K562 (cell line): ENCODE measurements around the gene SMIM7. TPM values are rescaled to one million over a fixed set of nuclear protein-coding genes. Genes with fewer than 3 reads are reported as not detected.

Experiments
- BDP1 ChIP-seq: IDR thresholded peaks from 3 replicates; pipeline ENCODE4 v1.6.1; 2011; ENCODE audit not compliant: insufficient read length, insufficient read depth
- BRD4 ChIP-seq: fragments of 200-600 bp; sonication (generic); IDR thresholded peaks from 2 replicates; pipeline ENCODE4 v1.6.1; 2017; ENCODE audit warnings: inconsistent platforms
- ESRRA ChIP-seq: fragments of 450-650 bp; IDR thresholded peaks from 2 replicates; pipeline ENCODE4 v1.6.1; 2014; ENCODE audit warnings: low read depth, mild to moderate bottlenecking, moderate library complexity, borderline replicate concordance
- HOXB6 ChIP-seq: fragments of 250-450 bp; sonication (Bioruptor Pico); IDR thresholded peaks from 2 replicates; pipeline ENCODE4 v1.5.1; 2022; ENCODE audit warnings: mild to moderate bottlenecking, borderline replicate concordance
- MAZ ChIP-seq, 2 experiments: fragments of 450-650 bp in 1 of 2; sonication (generic) in 1 of 2; formaldehyde crosslinking; IDR thresholded peaks in 1 of 2; conservative IDR thresholded peaks in 1 of 2; 2 replicates each; pipeline versions ENCODE4 v1.4.0 to v1.5.0; 2020; ENCODE audit warnings: mild to moderate bottlenecking in 1 of 2, missing genetic modification reagents in 1 of 2
- MEIS2 ChIP-seq: fragments of 450-650 bp; IDR thresholded peaks from 2 replicates; pipeline ENCODE4 v1.6.1; 2014; ENCODE audit warnings: mild to moderate bottlenecking; ENCODE audit not compliant: partially characterized antibody
- NBN ChIP-seq: fragments of 450-650 bp; IDR thresholded peaks from 2 replicates; pipeline ENCODE4 v1.6.1; 2016; ENCODE audit warnings: low read depth, mild to moderate bottlenecking
- NFYB ChIP-seq: IDR thresholded peaks from 2 replicates; pipeline ENCODE4 v1.6.1; 2011; ENCODE audit warnings: mild to moderate bottlenecking, moderate library complexity; ENCODE audit not compliant: insufficient read length; ENCODE audit errors: extremely low read depth
- NRF1 ChIP-seq, 2 experiments: fragments of 450-650 bp; IDR thresholded peaks in 1 of 2; conservative IDR thresholded peaks in 1 of 2; 2 replicates each; pipeline ENCODE4 v1.6.1; 2014; ENCODE audit warnings: mild to moderate bottlenecking in 2 of 2
- RBM25 ChIP-seq: fragments of 200-400 bp; formaldehyde crosslinking; IDR thresholded peaks from 2 replicates; pipeline ENCODE4 v1.6.1; 2018; ENCODE audit warnings: low read length, low read depth, moderate library complexity; ENCODE audit not compliant: severe bottlenecking
- RFX5 ChIP-seq: IDR thresholded peaks from 2 replicates; pipeline ENCODE4 v1.6.1; 2011; ENCODE audit warnings: low read depth, mild to moderate bottlenecking, improper control_type of control experiment, low read length
- SAFB2 ChIP-seq: fragments of 200-400 bp; formaldehyde crosslinking; IDR thresholded peaks from 2 replicates; pipeline ENCODE4 v1.6.1; 2018; ENCODE audit warnings: borderline replicate concordance, low read length, low read depth, moderate library complexity; ENCODE audit not compliant: severe bottlenecking
- SNIP1 ChIP-seq: fragments of 450-650 bp; IDR thresholded peaks from 2 replicates; pipeline ENCODE4 v1.7.1; 2017; ENCODE audit warnings: low read depth, mild to moderate bottlenecking
- SRSF3 ChIP-seq: fragments of 200-400 bp; formaldehyde crosslinking; IDR thresholded peaks from 2 replicates; pipeline ENCODE4 v1.6.1; 2016; ENCODE audit warnings: mild to moderate bottlenecking, low read length, moderate library complexity; ENCODE audit not compliant: insufficient read depth
- TBP ChIP-seq: optimal IDR thresholded peaks from 2 replicates; pipeline ENCODE3; 2011; ENCODE audit warnings: low read depth, low read length, improper control_type of control experiment
- ZBED1 ChIP-seq: IDR thresholded peaks from 2 replicates; pipeline ENCODE4 v1.6.1; 2014
- ZNF184 ChIP-seq: sonication (generic); formaldehyde crosslinking; IDR thresholded peaks from 2 replicates; pipeline ENCODE4 v1.5.0; 2020; ENCODE audit warnings: missing genetic modification reagents
- polyA plus RNA-seq, 8 experiments: library from polyadenylated mRNA; depleted of rRNA in 4 of 8; stranded (reverse) in 5 of 8; unstranded in 3 of 8; fragments of >200 nt; fragmentation: Nextera tagmentation in 2 of 8; fragmentation: Illumina TruSeq in 1 of 8; extraction: Ambion mirVana in 2 of 8; extraction: Trizol in 1 of 8; gene quantifications; 2 replicates each; pipeline versions ENCODE4 v1.2.1 to v1.2.3, GENCODE V29; 2011 to 2014; ENCODE audit warnings: inconsistent platforms in 1 of 8, missing spikeins in 1 of 8
- total RNA-seq, 7 experiments: library from RNA; depleted of rRNA in 6 of 7; stranded (reverse); fragments of >200 nt in 6 of 7; fragmentation: Illumina TruSeq in 2 of 7; extraction: Trizol in 2 of 7; gene quantifications; 2 replicates each; pipeline versions ENCODE4 v1.2.1 to v1.2.3, GENCODE V29; 2011 to 2021; ENCODE audit warnings: low replicate concordance in 1 of 7
- TF ChIP-seq, protein P1 (sequence below): fragments of 250-450 bp; sonication (Bioruptor Pico); IDR thresholded peaks from 2 replicates; pipeline ENCODE4 v1.9.0; 2021; ENCODE audit warnings: mild to moderate bottlenecking
- TF ChIP-seq, protein P2 (sequence below): fragments of 250-450 bp; sonication (Bioruptor Pico); IDR thresholded peaks from 2 replicates; pipeline ENCODE4 v1.9.0; 2021; ENCODE audit warnings: mild to moderate bottlenecking, inconsistent platforms
- TF ChIP-seq, protein P3 (sequence below), 2 experiments: IDR thresholded peaks; 2 replicates each; pipeline ENCODE4 v1.6.1; 2011; ENCODE audit warnings: borderline replicate concordance in 1 of 2, control low read depth in 1 of 2, low read depth in 1 of 2, low read length in 1 of 2, mild to moderate bottlenecking in 1 of 2, mixed read lengths in 1 of 2, moderate library complexity in 1 of 2; ENCODE audit not compliant: insufficient read depth in 1 of 2, insufficient read length in 1 of 2, poor library complexity in 1 of 2, severe bottlenecking in 1 of 2; ENCODE audit errors: extremely low read depth in 1 of 2
- TF ChIP-seq, protein P4 (sequence below): IDR thresholded peaks from 2 replicates; pipeline ENCODE4 v1.6.1; 2011; ENCODE audit not compliant: insufficient read length; ENCODE audit errors: extremely low read depth

SMIM7 gene
- total and polyA plus RNA-seq, 9 of the 15 experiments (the other 6 are each of a cell fraction or from before 2014, with no cell fraction given): 55.3 to 265 (median 107) TPM

DNA sequence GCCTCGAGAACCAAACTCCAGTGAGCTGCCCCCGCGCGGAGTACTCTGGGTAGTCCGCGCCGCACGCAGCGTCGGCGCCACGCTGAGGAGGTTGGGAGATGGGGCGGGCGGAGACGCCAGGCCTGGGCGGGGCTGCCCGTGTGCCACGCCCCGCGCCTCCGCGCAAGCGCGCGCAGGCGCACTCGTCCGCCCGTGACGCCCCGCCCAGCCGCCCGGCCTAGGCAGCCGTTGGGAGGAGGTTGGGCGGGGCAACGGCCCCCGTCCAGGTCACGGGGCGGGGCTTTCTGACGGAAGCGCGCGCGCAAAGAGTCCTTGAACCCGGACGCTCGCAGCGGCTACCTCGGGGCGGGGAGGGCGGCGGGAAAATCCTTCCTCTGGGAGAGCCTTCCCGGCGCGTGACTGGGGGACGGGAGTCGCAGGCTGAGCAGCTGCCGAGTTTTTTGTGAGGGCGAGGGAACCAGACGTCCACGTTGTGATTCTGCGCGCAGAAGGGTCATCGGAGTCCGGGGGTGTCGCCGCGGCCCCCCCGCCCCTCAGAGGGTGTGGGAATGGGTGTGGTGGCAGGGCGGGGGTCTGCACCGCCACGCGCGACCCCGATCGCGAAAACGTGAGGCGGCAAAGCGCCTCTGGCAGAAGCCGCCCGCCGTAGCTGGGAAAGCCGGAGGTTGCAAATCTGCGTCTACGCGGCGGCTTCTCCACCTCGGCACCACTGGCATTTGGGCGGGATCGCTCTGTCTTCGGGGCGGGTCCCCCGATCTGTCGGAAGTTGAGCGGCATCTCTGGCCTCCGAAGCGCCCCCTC, 31.6 kb downstream of the SMIM7 start, which contains the start of gene MED26 (continued):
- TF ChIP-seq BRD4: no peak
- TF ChIP-seq, protein P1, sequence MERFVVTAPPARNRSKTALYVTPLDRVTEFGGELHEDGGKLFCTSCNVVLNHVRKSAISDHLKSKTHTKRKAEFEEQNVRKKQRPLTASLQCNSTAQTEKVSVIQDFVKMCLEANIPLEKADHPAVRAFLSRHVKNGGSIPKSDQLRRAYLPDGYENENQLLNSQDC (CRISPR knock-in tag): no peak
- peak; percentile 28 for TF ChIP-seq RBM25
- peak; percentile 51 for TF ChIP-seq ESRRA
- TF ChIP-seq, protein P2, sequence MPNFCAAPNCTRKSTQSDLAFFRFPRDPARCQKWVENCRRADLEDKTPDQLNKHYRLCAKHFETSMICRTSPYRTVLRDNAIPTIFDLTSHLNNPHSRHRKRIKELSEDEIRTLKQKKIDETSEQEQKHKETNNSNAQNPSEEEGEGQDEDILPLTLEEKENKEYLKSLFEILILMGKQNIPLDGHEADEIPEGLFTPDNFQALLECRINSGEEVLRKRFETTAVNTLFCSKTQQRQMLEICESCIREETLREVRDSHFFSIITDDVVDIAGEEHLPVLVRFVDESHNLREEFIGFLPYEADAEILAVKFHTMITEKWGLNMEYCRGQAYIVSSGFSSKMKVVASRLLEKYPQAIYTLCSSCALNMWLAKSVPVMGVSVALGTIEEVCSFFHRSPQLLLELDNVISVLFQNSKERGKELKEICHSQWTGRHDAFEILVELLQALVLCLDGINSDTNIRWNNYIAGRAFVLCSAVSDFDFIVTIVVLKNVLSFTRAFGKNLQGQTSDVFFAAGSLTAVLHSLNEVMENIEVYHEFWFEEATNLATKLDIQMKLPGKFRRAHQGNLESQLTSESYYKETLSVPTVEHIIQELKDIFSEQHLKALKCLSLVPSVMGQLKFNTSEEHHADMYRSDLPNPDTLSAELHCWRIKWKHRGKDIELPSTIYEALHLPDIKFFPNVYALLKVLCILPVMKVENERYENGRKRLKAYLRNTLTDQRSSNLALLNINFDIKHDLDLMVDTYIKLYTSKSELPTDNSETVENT (CRISPR knock-in tag): peak; percentile 17; the same call in 1 of the 2 replicates
- peak; percentile 97 for TF ChIP-seq NRF1 (conservative IDR thresholded peaks at IDR 0.05 in 1 of 2, IDR thresholded peaks at IDR 0.05 in 1 of 2)
- TF ChIP-seq, protein P3, sequence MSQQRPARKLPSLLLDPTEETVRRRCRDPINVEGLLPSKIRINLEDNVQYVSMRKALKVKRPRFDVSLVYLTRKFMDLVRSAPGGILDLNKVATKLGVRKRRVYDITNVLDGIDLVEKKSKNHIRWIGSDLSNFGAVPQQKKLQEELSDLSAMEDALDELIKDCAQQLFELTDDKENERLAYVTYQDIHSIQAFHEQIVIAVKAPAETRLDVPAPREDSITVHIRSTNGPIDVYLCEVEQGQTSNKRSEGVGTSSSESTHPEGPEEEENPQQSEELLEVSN (IDR thresholded peaks at IDR 0.05; ENCODE audit: borderline replicate concordance in 1 of 2, extremely low read depth in 1 of 2, insufficient read depth in 1 of 2, insufficient read length in 1 of 2, low read depth in 1 of 2, low read length in 1 of 2, poor library complexity in 1 of 2, severe bottlenecking in 1 of 2): peak; percentile 39 to 63
- no peak for TF ChIP-seq SNIP1
- 0 out of 2 replicates have a peak, but pooled peaks have one; percentile 21 for TF ChIP-seq ZBED1
- no peak for TF ChIP-seq SAFB2
- peak; percentile 58 for TF ChIP-seq NBN
- no peak for TF ChIP-seq BDP1
- TF ChIP-seq MEIS2: peak; percentile 89
- peak; percentile 96 for TF ChIP-seq TBP
- peak; percentile 87 to 89 for TF ChIP-seq MAZ (CRISPR knock-in tag; conservative IDR thresholded peaks at IDR 0.05 in 1 of 2, IDR thresholded peaks at IDR 0.05 in 1 of 2)
- TF ChIP-seq HOXB6: no peak
- no peak for TF ChIP-seq ZNF184 (CRISPR knock-in tag)
- TF ChIP-seq SRSF3: no peak
- TF ChIP-seq, protein P4, sequence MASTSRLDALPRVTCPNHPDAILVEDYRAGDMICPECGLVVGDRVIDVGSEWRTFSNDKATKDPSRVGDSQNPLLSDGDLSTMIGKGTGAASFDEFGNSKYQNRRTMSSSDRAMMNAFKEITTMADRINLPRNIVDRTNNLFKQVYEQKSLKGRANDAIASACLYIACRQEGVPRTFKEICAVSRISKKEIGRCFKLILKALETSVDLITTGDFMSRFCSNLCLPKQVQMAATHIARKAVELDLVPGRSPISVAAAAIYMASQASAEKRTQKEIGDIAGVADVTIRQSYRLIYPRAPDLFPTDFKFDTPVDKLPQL: no peak
- no peak for TF ChIP-seq RFX5
- TF ChIP-seq NFYB: no peak
